ENCODE results near the gene PDE4B. TPM values are rescaled to one million over a fixed set of nuclear protein-coding genes. Genes with fewer than 3 reads are reported as not detected.
A peak's percentile ranks its signal among the peaks of the same experiment; 100 is the strongest.

Gene PDE4B
- total RNA-seq, 1 donor from 2014 or later, result 7.6 TPM

- no peaks in the 10 kb centered on the region for H3K27me3 Mint-ChIP-seq (ENCODE audit: low read depth, unreplicated experiment)
- DNase-seq (ENCODE audit: low read depth) (peak; percentile 26), FAIRE-seq (peak; percentile 17)
- peaks cover 6% of the 10 kb centered on the region for H3K4me1 Mint-ChIP-seq (ENCODE audit: low read depth, unreplicated experiment)
- Histone ChIP-seq H3K79me2 (ENCODE audit: insufficient read depth, low read length) (no peaks in the 10 kb centered on the region), H3K4me2 (ENCODE audit: low read length) (no peak overlapping the region), H3K27me3 (ENCODE audit: insufficient read depth, low read length) (no peaks in the 10 kb centered on the region), H3K36me3 (ENCODE audit: insufficient read depth, low read length) (no peaks in the 10 kb centered on the region), H2AFZ (ENCODE audit: low read depth, low read length) (no peak overlapping the region), H3K4me3 (ENCODE audit: insufficient read depth, low read depth, low read length) (no peak overlapping the region), H3K9me3 (ENCODE audit: insufficient read depth, low read depth, low read length) (no peaks in the 10 kb centered on the region), H3K27ac (ENCODE audit: low read depth, low read length) (no peak overlapping the region), H3K9ac (ENCODE audit: low read length) (no peak overlapping the region), H4K20me1 (ENCODE audit: insufficient read depth, low read length) (no peaks in the 10 kb centered on the region), H3K4me1 (ENCODE audit: insufficient read depth, low read length) (no peaks in the 10 kb centered on the region)
- H3K4me3 Mint-ChIP-seq (ENCODE audit: unreplicated experiment), result no peak overlapping the region
- no peak overlapping the region for H3K27ac Mint-ChIP-seq (ENCODE audit: unreplicated experiment)
- no peaks in the 10 kb centered on the region for H3K9me3 Mint-ChIP-seq (ENCODE audit: unreplicated experiment)
- no peaks in the 10 kb centered on the region for H3K36me3 Mint-ChIP-seq (ENCODE audit: low read depth, unreplicated experiment)
- no peak for TF ChIP-seq EZH2 (IDR thresholded peaks at IDR 0.05; ENCODE audit: insufficient read depth, low read length)
- no peak for TF ChIP-seq CTCF (IDR thresholded peaks at IDR 0.05; ENCODE audit: insufficient read depth, low read depth, low read length)
These were observed 344.5 kb downstream of the PDE4B start for GRCh38 chr1:66137235-66137634.

GRCh38 chr1:66138613-66139012 is 345.9 kb downstream of the PDE4B start:
- Histone ChIP-seq H3K27me3 (ENCODE audit: insufficient read depth, low read length) (no peaks in the 10 kb centered on the region), H3K4me1 (ENCODE audit: insufficient read depth, low read length) (no peaks in the 10 kb centered on the region), H4K20me1 (ENCODE audit: insufficient read depth, low read length) (no peaks in the 10 kb centered on the region), H2AFZ (ENCODE audit: low read depth, low read length) (no peak overlapping the region), H3K9me3 (ENCODE audit: insufficient read depth, low read depth, low read length) (no peaks in the 10 kb centered on the region), H3K9ac (ENCODE audit: low read length) (no peak overlapping the region), H3K79me2 (ENCODE audit: insufficient read depth, low read length) (no peaks in the 10 kb centered on the region), H3K27ac (ENCODE audit: low read depth, low read length) (no peak overlapping the region), H3K36me3 (ENCODE audit: insufficient read depth, low read length) (no peaks in the 10 kb centered on the region), H3K4me2 (ENCODE audit: low read length) (no peak overlapping the region), H3K4me3 (ENCODE audit: insufficient read depth, low read depth, low read length) (no peak overlapping the region)
- H3K36me3 Mint-ChIP-seq (ENCODE audit: low read depth, unreplicated experiment), result no peaks in the 10 kb centered on the region
- FAIRE-seq, result peak; percentile 17
- H3K4me3 Mint-ChIP-seq (ENCODE audit: unreplicated experiment), result no peak overlapping the region
- H3K4me1 Mint-ChIP-seq (ENCODE audit: low read depth, unreplicated experiment), result peaks cover 5% of the 10 kb centered on the region
- DNase-seq (ENCODE audit: low read depth), result no peak
- no peak overlapping the region for H3K27ac Mint-ChIP-seq (ENCODE audit: unreplicated experiment)
- no peak for TF ChIP-seq CTCF (IDR thresholded peaks at IDR 0.05; ENCODE audit: insufficient read depth, low read depth, low read length)
- TF ChIP-seq EZH2 (IDR thresholded peaks at IDR 0.05; ENCODE audit: insufficient read depth, low read length), result no peak
- no peaks in the 10 kb centered on the region for H3K27me3 Mint-ChIP-seq (ENCODE audit: low read depth, unreplicated experiment)
- no peaks in the 10 kb centered on the region for H3K9me3 Mint-ChIP-seq (ENCODE audit: unreplicated experiment)

GRCh38 chr1:66140072-66140471 is 347.4 kb downstream of the PDE4B start:
- H3K36me3 Mint-ChIP-seq (ENCODE audit: low read depth, unreplicated experiment), result no peaks in the 10 kb centered on the region

More at GRCh38 chr1:66140072-66140471, 347.4 kb downstream of the PDE4B start:
- Mint-ChIP-seq H3K4me1 (ENCODE audit: low read depth, unreplicated experiment) (peaks cover 5% of the 10 kb centered on the region), H3K27me3 (ENCODE audit: low read depth, unreplicated experiment) (no peaks in the 10 kb centered on the region), H3K27ac (ENCODE audit: unreplicated experiment) (no peak overlapping the region), H3K4me3 (ENCODE audit: unreplicated experiment) (no peak overlapping the region), H3K9me3 (ENCODE audit: unreplicated experiment) (no peaks in the 10 kb centered on the region)
- no peaks in the 10 kb centered on the region for H3K4me1 ChIP-seq (ENCODE audit: insufficient read depth, low read length)
- no peaks in the 10 kb centered on the region for H4K20me1 ChIP-seq (ENCODE audit: insufficient read depth, low read length)
- H3K36me3 ChIP-seq (ENCODE audit: insufficient read depth, low read length), result no peaks in the 10 kb centered on the region
- no peaks in the 10 kb centered on the region for H3K9me3 ChIP-seq (ENCODE audit: insufficient read depth, low read depth, low read length)
- no peak overlapping the region for H3K9ac ChIP-seq (ENCODE audit: low read length)
- FAIRE-seq (no peak), DNase-seq (ENCODE audit: low read depth) (no peak)
- H2AFZ ChIP-seq (ENCODE audit: low read depth, low read length), result no peak overlapping the region
- no peak overlapping the region for H3K4me3 ChIP-seq (ENCODE audit: insufficient read depth, low read depth, low read length)
- H3K27me3 ChIP-seq (ENCODE audit: insufficient read depth, low read length), result no peaks in the 10 kb centered on the region
- no peak overlapping the region for H3K4me2 ChIP-seq (ENCODE audit: low read length)
- no peak overlapping the region for H3K27ac ChIP-seq (ENCODE audit: low read depth, low read length)
- H3K79me2 ChIP-seq (ENCODE audit: insufficient read depth, low read length), result no peaks in the 10 kb centered on the region
- no peak for TF ChIP-seq CTCF (IDR thresholded peaks at IDR 0.05; ENCODE audit: insufficient read depth, low read depth, low read length)
- TF ChIP-seq EZH2 (IDR thresholded peaks at IDR 0.05; ENCODE audit: insufficient read depth, low read length), result no peak
